Tibial nerve (tissue), 3 donors: Measurements from ENCODE around the gene TRIM9.

ENCODE experiments used
- POLR2A ChIP-seq, 2 donors: fragments of 450-650 bp; IDR thresholded peaks; one replicate each; pipeline ENCODE4 v1.6.1; 2017; ENCODE audit warnings: antibody characterized with exemption in 2 of 2, mild to moderate bottlenecking in 2 of 2, moderate library complexity in 2 of 2
- TF ChIP-seq, protein P1 (sequence below), 5 experiments: fragments of 200-600 bp in 3 of 5; fragments of 450-650 bp in 2 of 5; sonication (generic) in 3 of 5; IDR thresholded peaks; one replicate each; pipeline ENCODE4 v1.5.1; 2016 to 2019; ENCODE audit warnings: antibody characterized with exemption in 5 of 5, mild to moderate bottlenecking in 3 of 5, moderate library complexity in 2 of 5

DNA sequence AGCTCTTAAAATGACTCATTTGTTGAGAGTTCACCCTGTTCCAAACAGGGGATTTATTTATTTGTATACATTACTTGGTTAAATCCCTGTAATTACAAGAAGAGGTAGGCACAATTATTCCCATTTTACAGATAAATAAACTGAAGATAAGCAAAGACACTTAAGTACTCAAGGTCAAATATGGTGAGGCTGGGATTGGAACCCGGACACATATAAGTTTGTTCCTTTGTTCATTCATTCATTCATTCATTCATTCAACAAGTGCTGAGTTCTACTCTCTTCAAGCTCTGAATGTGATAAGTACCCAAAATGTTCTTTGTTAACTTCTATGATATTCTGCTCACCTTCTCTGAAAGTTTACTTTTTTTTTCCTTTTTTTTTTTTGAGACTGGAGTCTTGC lies 2.4 kb upstream of the TRIM9 start:
- TF ChIP-seq, protein P1, sequence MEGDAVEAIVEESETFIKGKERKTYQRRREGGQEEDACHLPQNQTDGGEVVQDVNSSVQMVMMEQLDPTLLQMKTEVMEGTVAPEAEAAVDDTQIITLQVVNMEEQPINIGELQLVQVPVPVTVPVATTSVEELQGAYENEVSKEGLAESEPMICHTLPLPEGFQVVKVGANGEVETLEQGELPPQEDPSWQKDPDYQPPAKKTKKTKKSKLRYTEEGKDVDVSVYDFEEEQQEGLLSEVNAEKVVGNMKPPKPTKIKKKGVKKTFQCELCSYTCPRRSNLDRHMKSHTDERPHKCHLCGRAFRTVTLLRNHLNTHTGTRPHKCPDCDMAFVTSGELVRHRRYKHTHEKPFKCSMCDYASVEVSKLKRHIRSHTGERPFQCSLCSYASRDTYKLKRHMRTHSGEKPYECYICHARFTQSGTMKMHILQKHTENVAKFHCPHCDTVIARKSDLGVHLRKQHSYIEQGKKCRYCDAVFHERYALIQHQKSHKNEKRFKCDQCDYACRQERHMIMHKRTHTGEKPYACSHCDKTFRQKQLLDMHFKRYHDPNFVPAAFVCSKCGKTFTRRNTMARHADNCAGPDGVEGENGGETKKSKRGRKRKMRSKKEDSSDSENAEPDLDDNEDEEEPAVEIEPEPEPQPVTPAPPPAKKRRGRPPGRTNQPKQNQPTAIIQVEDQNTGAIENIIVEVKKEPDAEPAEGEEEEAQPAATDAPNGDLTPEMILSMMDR (IDR thresholded peaks at IDR 0.05): no peak
- TF ChIP-seq POLR2A (IDR thresholded peaks at IDR 0.05): no peak
